ENCODE data around the gene TOMM70. TPM values are rescaled to one million over a fixed set of nuclear protein-coding genes. Genes with fewer than 3 reads are reported as not detected.

Gene TOMM70
- total and polyA plus RNA-seq, 10 of the 15 experiments (the other 5 are each of a cell fraction or from before 2014, with no cell fraction given): 12.7 to 64.1 (median 41.3) TPM

DNA sequence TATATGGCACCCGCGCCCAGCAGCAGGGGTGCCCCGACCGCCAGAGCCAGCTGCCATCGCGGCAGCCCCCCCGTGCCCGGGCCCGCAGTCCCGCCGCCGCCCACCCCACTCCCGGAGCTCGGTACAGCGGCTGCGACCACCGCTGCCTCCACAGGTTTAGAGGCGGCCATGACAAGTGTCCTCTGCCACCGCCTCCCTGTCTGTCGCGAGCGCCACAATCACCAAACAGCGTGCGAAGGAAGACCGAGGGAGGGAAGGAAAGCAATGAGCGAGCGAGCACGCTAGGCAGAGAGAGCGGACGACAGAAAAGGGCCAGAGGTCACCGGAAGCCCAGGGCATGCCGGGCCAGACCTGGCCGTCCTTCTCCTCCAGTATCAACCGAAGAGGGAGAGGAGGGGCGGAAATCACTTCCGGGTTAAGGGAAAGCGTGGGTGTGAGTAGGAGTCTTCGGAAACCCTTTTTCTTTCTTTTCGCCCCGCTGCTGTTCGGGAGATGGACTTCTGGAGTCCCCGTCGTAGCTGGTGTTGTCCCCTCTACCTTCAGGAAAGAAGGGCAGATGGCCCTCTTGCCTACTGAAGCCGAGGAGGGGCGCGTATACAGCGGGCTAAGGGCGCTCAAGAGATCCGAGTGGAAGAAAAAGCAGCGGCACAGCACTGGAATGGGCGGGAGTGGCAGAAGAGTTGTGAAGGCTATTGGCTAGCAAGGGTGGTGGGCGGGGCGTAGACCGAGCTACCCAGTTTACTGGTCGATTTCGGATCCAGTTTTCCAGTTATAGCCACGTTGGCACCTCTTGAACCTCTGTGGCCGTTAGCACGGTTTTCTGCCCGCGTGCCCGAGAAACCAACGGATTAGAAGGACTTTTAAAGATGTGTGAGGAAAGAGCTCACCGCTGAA is at the start of gene TOMM70, which contains the start of gene LNP1 (continued):
- TF ChIP-seq TAF1 (IDR thresholded peaks at IDR 0.05; ENCODE audit: borderline replicate concordance, low read depth, low read length) (0 out of 2 replicates have a peak, but pooled peaks have one; percentile 64), YY1 (IDR thresholded peaks at IDR 0.05; ENCODE audit: low read depth, low read length) (peak; percentile 48; the same call in 1 of the 2 replicates), STAT3 (IDR thresholded peaks at IDR 0.05; ENCODE audit: low read depth, low read length) (no peak), ASH2L (IDR thresholded peaks at IDR 0.05; ENCODE audit: borderline replicate concordance, low read depth) (no peak; the same call in 1 of the 2 replicates), MEF2A (IDR thresholded peaks at IDR 0.05; ENCODE audit: insufficient read depth, low read depth, low read length) (no peak), DPF2 (IDR thresholded peaks at IDR 0.05) (0 out of 2 replicates have a peak, but pooled peaks have one; percentile 24), EZH2 (IDR thresholded peaks at IDR 0.05; ENCODE audit: borderline replicate concordance, control insufficient read depth, low read depth, low read length) (no peak), ZNF384 (IDR thresholded peaks at IDR 0.05; ENCODE audit: borderline replicate concordance, low read depth, low read length) (peak; percentile 26; the same call in 1 of the 2 replicates), RFX5 (IDR thresholded peaks at IDR 0.05; ENCODE audit: low read depth, low read length) (no peak), WRNIP1 (IDR thresholded peaks at IDR 0.05; ENCODE audit: borderline replicate concordance, low read depth, low read length) (no peak), RELA (IDR thresholded peaks at IDR 0.05; ENCODE audit: borderline replicate concordance, partially characterized antibody) (peak; percentile 53), GATAD2B (conservative IDR thresholded peaks at IDR 0.05; ENCODE audit: low read depth) (no peak), RUNX3 (IDR thresholded peaks at IDR 0.05; ENCODE audit: low read length) (peak; percentile 41; the same call in 1 of the 2 replicates), ZNF207 (IDR thresholded peaks at IDR 0.05; ENCODE audit: borderline replicate concordance) (0 out of 2 replicates have a peak, but pooled peaks have one; percentile 73), POLR2AphosphoS2 (IDR thresholded peaks at IDR 0.05; ENCODE audit: low read depth, low read length) (peak; percentile 34; the same call in 1 of the 2 replicates), POLR2AphosphoS5 (IDR thresholded peaks at IDR 0.05; ENCODE audit: low read length) (peak; percentile 97), HDAC6 (IDR thresholded peaks at IDR 0.05; ENCODE audit: unreplicated experiment) (no peak)
- TF ChIP-seq, protein P1, sequence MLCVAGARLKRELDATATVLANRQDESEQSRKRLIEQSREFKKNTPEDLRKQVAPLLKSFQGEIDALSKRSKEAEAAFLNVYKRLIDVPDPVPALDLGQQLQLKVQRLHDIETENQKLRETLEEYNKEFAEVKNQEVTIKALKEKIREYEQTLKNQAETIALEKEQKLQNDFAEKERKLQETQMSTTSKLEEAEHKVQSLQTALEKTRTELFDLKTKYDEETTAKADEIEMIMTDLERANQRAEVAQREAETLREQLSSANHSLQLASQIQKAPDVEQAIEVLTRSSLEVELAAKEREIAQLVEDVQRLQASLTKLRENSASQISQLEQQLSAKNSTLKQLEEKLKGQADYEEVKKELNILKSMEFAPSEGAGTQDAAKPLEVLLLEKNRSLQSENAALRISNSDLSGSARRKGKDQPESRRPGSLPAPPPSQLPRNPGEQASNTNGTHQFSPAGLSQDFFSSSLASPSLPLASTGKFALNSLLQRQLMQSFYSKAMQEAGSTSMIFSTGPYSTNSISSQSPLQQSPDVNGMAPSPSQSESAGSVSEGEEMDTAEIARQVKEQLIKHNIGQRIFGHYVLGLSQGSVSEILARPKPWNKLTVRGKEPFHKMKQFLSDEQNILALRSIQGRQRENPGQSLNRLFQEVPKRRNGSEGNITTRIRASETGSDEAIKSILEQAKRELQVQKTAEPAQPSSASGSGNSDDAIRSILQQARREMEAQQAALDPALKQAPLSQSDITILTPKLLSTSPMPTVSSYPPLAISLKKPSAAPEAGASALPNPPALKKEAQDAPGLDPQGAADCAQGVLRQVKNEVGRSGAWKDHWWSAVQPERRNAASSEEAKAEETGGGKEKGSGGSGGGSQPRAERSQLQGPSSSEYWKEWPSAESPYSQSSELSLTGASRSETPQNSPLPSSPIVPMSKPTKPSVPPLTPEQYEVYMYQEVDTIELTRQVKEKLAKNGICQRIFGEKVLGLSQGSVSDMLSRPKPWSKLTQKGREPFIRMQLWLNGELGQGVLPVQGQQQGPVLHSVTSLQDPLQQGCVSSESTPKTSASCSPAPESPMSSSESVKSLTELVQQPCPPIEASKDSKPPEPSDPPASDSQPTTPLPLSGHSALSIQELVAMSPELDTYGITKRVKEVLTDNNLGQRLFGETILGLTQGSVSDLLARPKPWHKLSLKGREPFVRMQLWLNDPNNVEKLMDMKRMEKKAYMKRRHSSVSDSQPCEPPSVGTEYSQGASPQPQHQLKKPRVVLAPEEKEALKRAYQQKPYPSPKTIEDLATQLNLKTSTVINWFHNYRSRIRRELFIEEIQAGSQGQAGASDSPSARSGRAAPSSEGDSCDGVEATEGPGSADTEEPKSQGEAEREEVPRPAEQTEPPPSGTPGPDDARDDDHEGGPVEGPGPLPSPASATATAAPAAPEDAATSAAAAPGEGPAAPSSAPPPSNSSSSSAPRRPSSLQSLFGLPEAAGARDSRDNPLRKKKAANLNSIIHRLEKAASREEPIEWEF (IDR thresholded peaks at IDR 0.05; ENCODE audit: insufficient replicate concordance, low read depth, low read length): no peak
- TF ChIP-seq, protein P2, sequence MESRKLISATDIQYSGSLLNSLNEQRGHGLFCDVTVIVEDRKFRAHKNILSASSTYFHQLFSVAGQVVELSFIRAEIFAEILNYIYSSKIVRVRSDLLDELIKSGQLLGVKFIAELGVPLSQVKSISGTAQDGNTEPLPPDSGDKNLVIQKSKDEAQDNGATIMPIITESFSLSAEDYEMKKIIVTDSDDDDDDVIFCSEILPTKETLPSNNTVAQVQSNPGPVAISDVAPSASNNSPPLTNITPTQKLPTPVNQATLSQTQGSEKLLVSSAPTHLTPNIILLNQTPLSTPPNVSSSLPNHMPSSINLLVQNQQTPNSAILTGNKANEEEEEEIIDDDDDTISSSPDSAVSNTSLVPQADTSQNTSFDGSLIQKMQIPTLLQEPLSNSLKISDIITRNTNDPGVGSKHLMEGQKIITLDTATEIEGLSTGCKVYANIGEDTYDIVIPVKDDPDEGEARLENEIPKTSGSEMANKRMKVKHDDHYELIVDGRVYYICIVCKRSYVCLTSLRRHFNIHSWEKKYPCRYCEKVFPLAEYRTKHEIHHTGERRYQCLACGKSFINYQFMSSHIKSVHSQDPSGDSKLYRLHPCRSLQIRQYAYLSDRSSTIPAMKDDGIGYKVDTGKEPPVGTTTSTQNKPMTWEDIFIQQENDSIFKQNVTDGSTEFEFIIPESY (IDR thresholded peaks at IDR 0.05): no peak
- TF ChIP-seq, protein P3, sequence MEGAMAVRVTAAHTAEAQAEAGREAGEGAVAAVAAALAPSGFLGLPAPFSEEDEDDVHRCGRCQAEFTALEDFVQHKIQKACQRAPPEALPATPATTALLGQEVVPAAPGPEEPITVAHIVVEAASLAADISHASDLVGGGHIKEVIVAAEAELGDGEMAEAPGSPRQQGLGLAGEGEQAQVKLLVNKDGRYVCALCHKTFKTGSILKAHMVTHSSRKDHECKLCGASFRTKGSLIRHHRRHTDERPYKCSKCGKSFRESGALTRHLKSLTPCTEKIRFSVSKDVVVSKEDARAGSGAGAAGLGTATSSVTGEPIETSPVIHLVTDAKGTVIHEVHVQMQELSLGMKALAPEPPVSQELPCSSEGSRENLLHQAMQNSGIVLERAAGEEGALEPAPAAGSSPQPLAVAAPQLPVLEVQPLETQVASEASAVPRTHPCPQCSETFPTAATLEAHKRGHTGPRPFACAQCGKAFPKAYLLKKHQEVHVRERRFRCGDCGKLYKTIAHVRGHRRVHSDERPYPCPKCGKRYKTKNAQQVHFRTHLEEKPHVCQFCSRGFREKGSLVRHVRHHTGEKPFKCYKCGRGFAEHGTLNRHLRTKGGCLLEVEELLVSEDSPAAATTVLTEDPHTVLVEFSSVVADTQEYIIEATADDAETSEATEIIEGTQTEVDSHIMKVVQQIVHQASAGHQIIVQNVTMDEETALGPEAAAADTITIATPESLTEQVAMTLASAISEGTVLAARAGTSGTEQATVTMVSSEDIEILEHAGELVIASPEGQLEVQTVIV (IDR thresholded peaks at IDR 0.05; ENCODE audit: borderline replicate concordance, partially characterized antibody): peak; percentile 52
